ENCODE data around the gene BNIP5.

Gene BNIP5

GRCh38 chr6:36320475-36320874 lies 16.2 kb downstream of the BNIP5 start:
- DNase-seq: peak; percentile 63 to 65

GRCh38 chr6:36319821-36320220 lies 16.9 kb downstream of the BNIP5 start:
- DNase-seq: no peak

GRCh38 chr6:36319436-36319762 lies 17.3 kb downstream of the BNIP5 start:
- DNase-seq: peak; percentile 75 to 80

- no peak for DNase-seq
Observed at GRCh38 chr6:36318690-36319435, 17.8 kb downstream of the BNIP5 start.

- no peak for DNase-seq
Observed at GRCh38 chr6:36317623-36318022, 19.1 kb downstream of the BNIP5 start.

GRCh38 chr6:36315921-36316320 lies 20.8 kb downstream of the BNIP5 start:
- DNase-seq: no peak

- DNase-seq: no peak
Observed at GRCh38 chr6:36314221-36315014, 22.3 kb downstream of the BNIP5 start.

GRCh38 chr6:36313649-36313936 lies 23.1 kb downstream of the BNIP5 start:
- DNase-seq: no peak

GRCh38 chr6:36312854-36313648 lies 23.6 kb downstream of the BNIP5 start:
- DNase-seq: no peak

GRCh38 chr6:36309900-36310299 lies 26.8 kb downstream of the BNIP5 start:
- no peak for DNase-seq

GRCh38 chr6:36309203-36309602 lies 27.5 kb downstream of the BNIP5 start:
- no peak for DNase-seq

GRCh38 chr6:36308514-36308913 lies 28.2 kb downstream of the BNIP5 start:
- no peak for DNase-seq

GRCh38 chr6:36306375-36306774 lies 30.3 kb downstream of the BNIP5 start:
- DNase-seq: no peak

GRCh38 chr6:36305885-36306284 lies 30.8 kb downstream of the BNIP5 start:
- DNase-seq: no peak

GRCh38 chr6:36302227-36302976 lies 34.3 kb downstream of the BNIP5 start:
- DNase-seq: peak; percentile 60 to 74

- peak in 1 of 2 experiments; percentile 75 for DNase-seq
Observed at GRCh38 chr6:36301781-36302180, 34.9 kb downstream of the BNIP5 start.

GRCh38 chr6:36301085-36301658 lies 35.5 kb downstream of the BNIP5 start:
- DNase-seq: no peak

- no peak for DNase-seq
Observed at GRCh38 chr6:36298027-36298426, 38.7 kb downstream of the BNIP5 start.

GRCh38 chr6:36297511-36297910 lies 39.2 kb downstream of the BNIP5 start:
- no peak for DNase-seq

GRCh38 chr6:36297051-36297450 lies 39.6 kb downstream of the BNIP5 start:
- DNase-seq: no peak

- no peak for DNase-seq
Observed at GRCh38 chr6:36296240-36296639, 40.4 kb downstream of the BNIP5 start.

- no peak for DNase-seq
Observed at GRCh38 chr6:36292170-36292569, 44.5 kb downstream of the BNIP5 start.

Data from NCI-H187 (cell line).